Renal pelvis (tissue), 4 donors: Measurements from ENCODE around the gene TBX1. TPM values are rescaled to one million over a fixed set of nuclear protein-coding genes. Genes with fewer than 3 reads are reported as not detected.
A peak's percentile ranks its signal among the peaks of the same experiment; 100 is the strongest.
"Not testable (repeated sequence)": the region's sequence is repeated elsewhere in the genome, so short reads cannot be mapped to it uniquely, and the experiment has no call there.

ENCODE experiments used
- DNase-seq: peaks from one replicate; pipeline ENCODE4 v3.0.0-alpha.2; 2013
- polyA plus RNA-seq, 3 donors: library from polyadenylated mRNA; unstranded; fragments of 120-200 nt; gene quantifications; one replicate each; pipeline ENCODE4 v1.2.1, GENCODE V29; 2013; ENCODE audit not compliant: insufficient read length in 3 of 3

Gene TBX1
- polyA plus RNA-seq, 3 donors: 0.53 to 1.1 (median 0.64) TPM

GRCh38 chr22:19722982-19723231, 37.7 kb upstream of the TBX1 start:
- DNase-seq: no peak

- no peak for DNase-seq
Measured at GRCh38 chr22:19723232-19723982, 37.2 kb upstream of the TBX1 start, which contains the start of gene GP1BB. TSS of gene GP1BB (plus strand) at chr22:19723539. CDS start at chr22:19723570, 31 bp downstream.

- DNase-seq: no peak
Measured at GRCh38 chr22:19723983-19724827, 36.4 kb upstream of the TBX1 start.

DNA sequence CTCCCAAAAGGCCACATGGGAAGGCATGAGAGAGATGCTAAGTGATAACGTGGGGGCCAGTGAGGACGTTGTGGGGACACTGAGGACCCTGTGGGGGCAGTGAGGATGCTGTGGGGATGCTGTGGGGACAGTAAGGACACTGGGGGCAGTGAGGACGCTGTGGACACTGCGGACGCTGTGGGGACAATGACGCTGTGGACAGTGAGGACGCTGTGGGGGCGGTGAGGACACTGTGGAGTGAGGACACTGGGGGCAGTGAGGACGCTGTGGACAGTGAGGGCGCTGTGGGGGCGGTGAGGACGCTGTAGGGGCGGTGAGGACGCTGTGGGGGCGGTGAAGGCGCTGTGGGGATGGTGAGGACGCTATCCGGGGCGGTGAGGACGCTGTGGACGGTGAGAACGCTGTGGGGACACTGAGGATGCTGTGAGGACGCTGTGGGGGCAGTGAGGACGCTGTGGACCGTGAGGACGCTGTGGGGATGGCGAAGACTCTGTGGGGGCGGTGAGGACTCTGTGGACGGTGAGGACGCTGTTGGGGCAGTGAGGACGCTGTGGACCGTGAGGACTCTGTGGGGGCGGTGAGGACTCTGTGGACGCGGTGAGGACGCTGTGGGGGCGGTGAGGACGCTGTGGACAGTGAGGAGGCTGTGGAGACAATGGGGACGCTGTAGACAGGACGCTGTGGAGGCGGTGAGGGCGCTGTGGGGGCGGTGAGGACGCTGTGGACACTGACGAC, 35.5 kb upstream of the TBX1 start:
- DNase-seq: no peak

DNA sequence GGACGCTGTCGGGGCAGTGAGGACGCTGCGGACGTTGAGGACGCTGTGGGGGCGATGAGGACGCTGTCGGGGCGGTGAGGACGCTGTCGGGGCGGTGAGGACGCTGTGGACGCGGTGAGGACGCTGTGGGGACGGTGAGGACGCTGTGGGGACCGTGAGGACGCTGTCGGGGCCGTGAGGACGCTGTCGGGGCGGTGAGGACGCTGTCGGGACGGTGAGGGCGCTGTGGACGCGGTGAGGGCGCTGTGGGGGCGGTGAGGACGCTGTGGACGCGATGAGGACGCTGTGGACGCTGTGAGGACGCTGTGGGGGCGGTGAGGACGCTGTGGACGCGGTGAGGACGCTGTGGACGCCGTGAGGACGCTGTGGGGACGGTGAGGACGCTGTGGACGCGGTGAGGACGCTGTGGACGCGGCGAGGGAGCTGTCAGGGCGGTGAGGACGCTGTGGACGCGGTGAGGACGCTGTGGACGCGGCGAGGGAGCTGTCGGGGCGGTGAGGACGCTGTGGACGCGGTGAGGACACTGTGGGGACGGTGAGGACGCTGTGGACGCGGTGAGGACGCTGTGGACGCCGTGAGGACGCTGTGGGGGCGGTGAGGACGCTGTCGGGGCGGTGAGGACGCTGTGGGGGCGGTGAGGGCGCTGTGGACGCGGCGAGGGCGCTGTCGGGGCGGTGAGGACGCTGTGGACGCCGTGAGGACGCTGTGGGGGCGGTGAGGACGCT, 34.4 kb upstream of the TBX1 start:
- not testable (repeated sequence) for DNase-seq

DNA sequence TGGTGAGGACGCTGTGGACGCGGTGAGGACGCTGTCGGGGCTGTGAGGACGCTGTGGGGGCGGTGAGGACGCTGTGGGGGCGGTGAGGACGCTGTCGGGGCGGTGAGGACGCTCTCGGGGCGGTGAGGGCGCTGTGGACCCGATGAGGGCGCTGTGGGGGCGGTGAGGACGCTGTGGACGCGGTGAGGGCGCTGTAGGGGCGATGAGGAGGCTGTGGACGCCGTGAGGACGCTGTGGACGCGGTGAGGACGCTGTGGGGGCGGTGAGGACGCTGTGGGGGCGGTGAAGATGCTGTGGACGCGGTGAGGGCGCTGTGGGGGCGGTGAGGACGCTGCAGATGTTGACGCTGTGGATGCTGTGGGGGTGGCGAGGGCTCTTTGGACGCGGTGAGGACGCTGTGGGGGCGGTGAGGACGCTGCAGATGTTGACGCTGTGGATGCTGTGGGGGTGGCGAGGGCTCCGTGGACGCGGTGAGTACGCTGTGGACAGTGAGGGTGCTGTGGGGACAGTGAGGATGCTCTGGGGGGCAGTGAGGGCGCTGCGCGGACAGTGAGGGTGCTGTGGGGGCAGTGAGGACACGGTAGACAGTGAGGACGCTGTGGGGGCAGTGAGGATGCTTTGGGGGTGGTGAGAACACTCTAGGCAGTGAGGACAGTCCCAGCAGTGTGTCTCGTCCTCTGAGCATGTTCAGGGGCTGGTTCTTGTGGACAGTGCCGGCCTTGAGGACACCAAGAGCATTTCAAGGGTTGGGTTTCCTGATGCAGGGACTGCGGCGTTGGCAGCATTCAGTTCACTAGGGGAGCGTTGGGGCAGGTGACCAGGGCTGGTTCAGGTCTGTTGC, 33.0 kb upstream of the TBX1 start:
- DNase-seq: no peak

DNA sequence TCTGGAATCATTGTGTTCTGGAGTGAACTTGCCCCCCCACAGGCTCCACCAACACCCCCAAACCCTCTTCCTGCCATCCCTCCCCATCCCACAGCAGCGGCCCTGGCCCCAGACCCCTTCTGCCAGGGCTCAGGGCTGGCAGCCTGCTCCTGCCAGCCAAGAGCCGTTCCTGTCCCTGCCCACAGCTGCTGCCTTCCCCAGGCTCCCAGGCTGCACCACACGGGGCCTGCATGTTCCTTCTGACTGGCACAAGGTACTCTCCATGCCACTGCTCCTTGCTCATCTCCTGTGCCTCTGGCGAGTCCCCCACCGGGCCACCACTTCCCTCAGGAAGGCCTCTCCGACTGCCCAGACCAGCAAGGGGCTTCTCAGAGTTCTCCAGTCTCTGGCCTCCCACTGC, 32.3 kb upstream of the TBX1 start:
- DNase-seq: no peak

GRCh38 chr22:19728836-19729235, 31.7 kb upstream of the TBX1 start:
- no peak for DNase-seq

- DNase-seq: no peak
Measured at GRCh38 chr22:19729507-19729906, 31.1 kb upstream of the TBX1 start.

DNA sequence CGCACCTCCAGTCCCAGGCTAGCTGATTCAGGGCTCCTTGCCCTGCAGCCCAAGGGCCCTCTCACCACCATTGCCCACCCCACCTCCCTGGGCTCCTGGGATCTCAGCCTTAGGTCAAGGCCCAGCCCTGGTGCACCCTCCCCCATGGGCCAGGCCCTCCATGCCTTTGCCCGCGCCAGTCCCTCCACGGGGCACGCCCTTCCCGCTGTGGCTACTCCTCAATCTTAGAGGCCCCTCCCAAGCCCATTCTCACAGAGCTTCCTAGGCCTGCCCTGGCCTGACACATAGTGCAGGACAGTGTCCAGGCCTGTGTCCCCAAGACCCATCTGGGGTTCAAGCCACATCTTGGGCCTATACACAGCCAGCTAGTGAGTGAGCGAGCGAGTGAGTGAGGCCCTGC, 30.4 kb upstream of the TBX1 start:
- DNase-seq: no peak

GRCh38 chr22:19730655-19731360, 29.8 kb upstream of the TBX1 start:
- peak; percentile 79 for DNase-seq

DNA sequence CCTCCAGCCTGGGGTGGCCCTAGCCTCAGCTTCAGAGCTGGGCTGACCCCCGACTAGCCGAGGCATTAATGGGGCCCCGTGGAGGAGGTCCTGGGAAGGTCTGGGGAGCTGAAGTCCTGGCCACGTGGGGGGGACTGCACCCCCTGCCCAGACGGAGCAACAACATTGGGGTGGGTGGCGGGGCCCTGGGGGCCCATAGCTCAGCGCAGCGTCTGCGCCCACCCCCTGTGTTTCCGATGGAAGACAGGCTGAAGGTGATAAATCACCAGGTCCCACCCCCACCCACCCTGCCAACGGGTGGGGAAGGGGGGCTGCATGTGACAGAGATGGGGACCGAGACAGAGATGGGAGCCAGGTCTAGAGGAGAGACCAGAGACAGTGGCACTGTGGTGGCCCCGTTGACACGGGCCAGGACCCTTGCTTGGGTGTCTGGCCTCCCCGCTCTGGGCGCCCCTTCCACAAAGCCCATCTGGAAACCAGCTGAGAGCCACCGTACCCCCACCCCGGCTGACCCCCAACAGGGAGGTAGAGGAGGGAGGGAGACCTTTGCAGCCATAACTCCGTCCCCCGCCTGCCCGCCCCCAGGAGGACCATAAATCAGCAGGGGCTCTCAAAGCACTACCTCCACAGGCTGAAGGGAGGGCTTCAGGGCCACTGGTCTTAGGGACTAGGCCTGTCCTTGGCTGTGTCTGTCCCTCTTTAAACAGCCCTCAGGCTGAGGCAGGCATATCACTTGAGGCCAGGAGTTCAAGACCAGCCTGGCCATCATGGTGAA, 29.0 kb upstream of the TBX1 start:
- DNase-seq: no peak

GRCh38 chr22:19732403-19733113, 28.0 kb upstream of the TBX1 start:
- no peak for DNase-seq

DNA sequence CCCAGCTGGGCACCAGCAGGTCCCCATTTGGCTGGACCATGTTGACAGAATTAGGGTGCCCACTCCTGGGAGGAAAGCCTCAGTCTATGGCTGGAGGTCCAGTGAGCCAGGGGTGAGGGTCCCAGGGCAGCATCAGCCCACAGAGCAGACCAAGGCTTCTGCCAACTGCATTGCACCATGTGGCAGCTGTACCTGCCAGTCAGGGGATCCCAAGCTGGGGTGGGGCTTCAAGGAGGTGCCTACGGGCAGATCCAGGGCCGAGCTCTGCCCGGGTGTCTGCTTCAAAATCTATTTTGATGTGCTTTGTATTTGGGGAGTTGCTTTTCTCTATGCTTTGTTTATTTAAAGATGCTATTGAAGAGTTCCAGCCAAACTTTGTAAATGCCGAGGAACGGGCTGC, 26.8 kb upstream of the TBX1 start:
- no peak for DNase-seq

GRCh38 chr22:19734163-19734562, 26.4 kb upstream of the TBX1 start:
- no peak for DNase-seq

DNA sequence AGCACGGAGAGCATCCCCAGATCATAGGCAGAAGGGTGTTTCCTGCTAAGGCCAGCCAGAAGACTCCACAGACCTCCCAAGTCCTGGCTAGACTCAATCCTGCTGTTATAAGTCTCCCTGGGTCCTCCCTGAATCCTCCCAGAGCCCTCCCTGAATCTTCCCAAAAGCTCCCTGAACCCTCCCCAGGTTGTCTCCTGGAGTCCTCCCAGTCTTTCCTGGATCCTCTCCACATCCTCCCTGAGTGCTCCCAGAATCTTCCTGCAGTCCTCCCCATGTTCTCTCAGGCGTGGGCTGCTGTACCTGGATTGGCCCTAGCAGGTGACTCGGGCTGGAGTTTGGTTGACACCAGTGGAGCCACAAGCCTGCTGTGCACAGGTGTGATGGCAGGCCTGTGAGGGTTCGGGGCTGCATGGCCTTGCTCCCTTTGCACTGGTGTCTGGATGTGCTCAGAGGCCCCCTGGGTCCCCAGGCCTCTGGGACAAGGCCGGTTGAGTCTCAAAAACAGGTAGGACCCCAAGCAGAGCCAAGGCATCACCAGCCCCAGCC, 25.7 kb upstream of the TBX1 start:
- DNase-seq: no peak

DNA sequence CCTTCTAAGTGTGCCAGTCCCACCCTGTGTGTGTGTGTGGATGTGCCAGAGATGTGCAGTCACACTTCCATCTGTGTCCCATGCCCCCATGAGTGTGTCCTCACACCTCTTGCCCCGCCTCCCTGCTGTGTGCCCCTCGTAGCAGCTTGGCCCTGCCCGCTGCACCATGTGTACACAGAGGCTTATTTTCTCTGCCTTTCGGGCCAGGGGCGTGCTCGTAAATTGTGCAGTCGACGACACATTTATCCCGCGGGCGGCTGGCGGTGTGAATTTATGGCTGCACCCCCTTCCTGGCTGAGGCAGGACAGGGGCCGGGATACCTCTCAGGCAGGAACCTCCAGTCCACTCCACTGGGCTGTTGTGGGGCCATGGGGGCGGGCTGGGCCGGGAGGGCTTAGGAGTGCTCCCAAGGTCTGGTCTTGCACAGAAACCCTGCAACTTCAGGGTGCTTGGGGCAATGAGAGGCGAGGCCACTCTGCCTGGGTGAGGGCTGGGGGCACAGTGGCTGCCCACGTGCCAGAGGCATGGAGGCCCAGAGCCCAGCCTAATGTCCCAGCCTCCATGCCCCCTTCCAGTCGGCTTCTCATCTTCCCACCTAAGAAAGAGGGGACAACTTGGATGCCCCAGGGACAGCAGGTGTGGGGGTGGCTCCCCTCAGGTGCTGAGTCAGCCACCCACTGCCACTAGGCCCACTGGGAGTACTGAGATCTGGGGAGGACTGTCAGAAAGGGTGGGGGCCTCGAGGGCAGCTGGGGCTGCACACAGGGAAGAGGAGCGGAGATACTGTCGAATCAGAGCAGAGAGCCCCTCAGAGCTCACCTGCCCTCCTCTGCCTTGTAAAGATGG, 24.7 kb upstream of the TBX1 start:
- no peak for DNase-seq
